ENCODE data around the gene DAB2IP.

DAB2IP gene

GRCh38 chr9:121673576-121673975 is 22.1 kb downstream of the DAB2IP start:
- H3K4me3 ChIP-seq (ENCODE audit: low read depth, low read length), result no peak overlapping the region
- TF ChIP-seq CTCF (IDR thresholded peaks at IDR 0.05; ENCODE audit: low read depth, low read length), result no peak

GRCh38 chr9:121674017-121674416 is 22.6 kb downstream of the DAB2IP start:
- TF ChIP-seq CTCF (IDR thresholded peaks at IDR 0.05; ENCODE audit: low read depth, low read length), result no peak
- H3K4me3 ChIP-seq (ENCODE audit: low read depth, low read length), result no peak overlapping the region

GRCh38 chr9:121674952-121675351 is 23.5 kb downstream of the DAB2IP start:
- no peak overlapping the region for H3K4me3 ChIP-seq (ENCODE audit: low read depth, low read length)
- no peak for TF ChIP-seq CTCF (IDR thresholded peaks at IDR 0.05; ENCODE audit: low read depth, low read length)

- no peak overlapping the region for H3K4me3 ChIP-seq (ENCODE audit: low read depth, low read length)
- no peak for TF ChIP-seq CTCF (IDR thresholded peaks at IDR 0.05; ENCODE audit: low read depth, low read length)
Measured at GRCh38 chr9:121675381-121675780, 23.9 kb downstream of the DAB2IP start.

GRCh38 chr9:121675969-121676822 is 24.8 kb downstream of the DAB2IP start:
- TF ChIP-seq CTCF (IDR thresholded peaks at IDR 0.05; ENCODE audit: low read depth, low read length), result no peak

GRCh38 chr9:121676926-121677325 is 25.5 kb downstream of the DAB2IP start:
- no peak overlapping the region for H3K4me3 ChIP-seq (ENCODE audit: low read depth, low read length)
- no peak for TF ChIP-seq CTCF (IDR thresholded peaks at IDR 0.05; ENCODE audit: low read depth, low read length)

More at GRCh38 chr9:121675969-121676822, 24.8 kb downstream of the DAB2IP start:
- no peak overlapping the region for H3K4me3 ChIP-seq (ENCODE audit: low read depth, low read length)

- no peak for TF ChIP-seq CTCF (IDR thresholded peaks at IDR 0.05; ENCODE audit: low read depth, low read length)
- no peak overlapping the region for H3K4me3 ChIP-seq (ENCODE audit: low read depth, low read length)
Measured at GRCh38 chr9:121678501-121679022, 27.1 kb downstream of the DAB2IP start.

Measured in WI38 (cell line).